ENCODE data around the gene IKZF1. TPM values are rescaled to one million over a fixed set of nuclear protein-coding genes. Genes with fewer than 3 reads are reported as not detected.

The IKZF1 gene
- total and polyA plus RNA-seq, 8 donors = 0.70 to 8.1 (median 1.4) TPM

GRCh38 chr7:50357426-50357825, 52.9 kb downstream of the IKZF1 start:
- no peak overlapping the region for H3K27ac ChIP-seq
- no peaks in the 10 kb centered on the region for H3K27me3 ChIP-seq
- intact Hi-C loops (cut with DNase I) = no loop called here
- ATAC-seq = no peak
- H3K36me3 ChIP-seq = no peaks in the 10 kb centered on the region
- no peak for DNase-seq
- FAIRE-seq = no peak
- WGBS, 2 donors = 68 to 76% methylated on average over 8 of the region's 8 CpGs
- H3K9me3 ChIP-seq = no peaks in the 10 kb centered on the region
- H3K4me1 ChIP-seq = no peaks in the 10 kb centered on the region
- TF ChIP-seq CTCF (IDR thresholded peaks at IDR 0.05) = no peak
- no peak overlapping the region for H3K4me3 ChIP-seq

GRCh38 chr7:50358041-50358705, 53.7 kb downstream of the IKZF1 start:
- ATAC-seq (no peak), FAIRE-seq (no peak), DNase-seq (no peak)
- no peaks in the 10 kb centered on the region for H3K36me3 ChIP-seq
- 46 to 62% methylated on average over 13 of the region's 13 CpGs for WGBS, 2 donors
- no peak overlapping the region for H3K4me3 ChIP-seq
- no peaks in the 10 kb centered on the region for H3K4me1 ChIP-seq
- no peak overlapping the region for H3K27ac ChIP-seq
- intact Hi-C loops (cut with DNase I) = no loop called here
- no peaks in the 10 kb centered on the region for H3K27me3 ChIP-seq
- no peaks in the 10 kb centered on the region for H3K9me3 ChIP-seq
- TF ChIP-seq CTCF (IDR thresholded peaks at IDR 0.05) = no peak

DNA sequence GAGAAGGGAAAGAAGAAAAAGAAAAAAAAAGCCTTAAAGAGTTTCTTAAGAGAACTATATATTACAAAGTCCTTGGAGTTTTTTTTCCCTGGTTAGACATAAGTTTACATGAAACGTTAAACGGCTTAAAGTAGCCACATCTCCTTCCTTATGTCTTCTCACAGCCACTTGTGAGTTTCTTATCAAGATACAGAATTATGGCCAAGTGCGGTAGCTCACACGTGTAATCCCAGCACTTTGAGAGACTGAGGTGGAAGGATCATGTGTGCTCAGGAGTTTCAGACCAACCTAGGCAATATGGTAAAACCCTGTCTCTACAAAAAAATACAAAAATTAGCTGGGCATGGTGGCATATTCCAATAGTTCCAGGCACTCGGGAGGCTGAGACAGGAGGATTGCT, 54.3 kb downstream of the IKZF1 start:
- FAIRE-seq (no peak), DNase-seq (no peak), ATAC-seq (no peak)
- Histone ChIP-seq H3K36me3 (no peaks in the 10 kb centered on the region), H3K27ac (no peak overlapping the region), H3K4me3 (no peak overlapping the region), H3K27me3 (no peaks in the 10 kb centered on the region), H3K4me1 (no peaks in the 10 kb centered on the region), H3K9me3 (no peaks in the 10 kb centered on the region)
- TF ChIP-seq CTCF (IDR thresholded peaks at IDR 0.05) = no peak
- intact Hi-C loops (cut with DNase I) = no loop called here
- 56 to 62% methylated on average over 5 of the region's 5 CpGs for WGBS, 2 donors

GRCh38 chr7:50359258-50359994, 54.9 kb downstream of the IKZF1 start:
- Histone ChIP-seq H3K36me3 (no peaks in the 10 kb centered on the region), H3K27ac (no peak overlapping the region), H3K27me3 (no peaks in the 10 kb centered on the region), H3K9me3 (no peaks in the 10 kb centered on the region), H3K4me3 (no peak overlapping the region), H3K4me1 (no peaks in the 10 kb centered on the region)
- ATAC-seq = no peak
- 65 to 80% methylated on average over 9 of the region's 9 CpGs for WGBS, 2 donors
- DNase-seq = no peak
- no peak for FAIRE-seq
- TF ChIP-seq CTCF (IDR thresholded peaks at IDR 0.05) = no peak
- intact Hi-C loops (cut with DNase I) = no loop called here
